GM19395 (cell line): ENCODE data around the gene PPRC1.
A peak's percentile ranks its signal among the peaks of the same experiment; 100 is the strongest.

Source experiments
- ATAC-seq: cut with Tn5 transposase; IDR thresholded peaks from one replicate; pipeline ENCODE4 v1.9.1; 2021; ENCODE audit warnings: mild to moderate bottlenecking, moderate library complexity; ENCODE audit not compliant: unreplicated experiment

PPRC1 gene

GRCh38 chr10:102116656-102117055, 16.2 kb upstream of the PPRC1 start:
- ATAC-seq = no peak

- no peak for ATAC-seq
Measured at GRCh38 chr10:102117391-102118159, 15.3 kb upstream of the PPRC1 start.

- no peak for ATAC-seq
Measured at GRCh38 chr10:102118867-102119266, 14.0 kb upstream of the PPRC1 start.

- no peak for ATAC-seq
Measured at GRCh38 chr10:102119417-102120141, 13.3 kb upstream of the PPRC1 start.

GRCh38 chr10:102120142-102120990, 12.5 kb upstream of the PPRC1 start, which contains the start of gene LDB1:
LDB1 (minus strand) TSS chr10:102120368; CDS start chr10:102120110, 258 bp downstream.
- peak; percentile 73 for ATAC-seq

GRCh38 chr10:102120991-102121738, 11.7 kb upstream of the PPRC1 start:
- ATAC-seq = no peak

GRCh38 chr10:102121739-102122372, 11.0 kb upstream of the PPRC1 start:
- ATAC-seq = no peak

- ATAC-seq = no peak
Measured at GRCh38 chr10:102122450-102122849, 10.4 kb upstream of the PPRC1 start.

GRCh38 chr10:102123223-102123622, 9.6 kb upstream of the PPRC1 start:
- no peak for ATAC-seq

GRCh38 chr10:102131286-102132170, 1.3 kb upstream of the PPRC1 start:
- ATAC-seq = no peak

GRCh38 chr10:102132193-102132562, 662 bp upstream of the PPRC1 start:
- no peak for ATAC-seq

- ATAC-seq = peak; percentile 9
Measured at GRCh38 chr10:102133373-102134195, 744 bp downstream of the PPRC1 start.

GRCh38 chr10:102134416-102134815, 1.6 kb downstream of the PPRC1 start:
- ATAC-seq = no peak

GRCh38 chr10:102135956-102136526, 3.2 kb downstream of the PPRC1 start:
- ATAC-seq = no peak

- no peak for ATAC-seq
Measured at GRCh38 chr10:102139281-102140110, 6.7 kb downstream of the PPRC1 start.

GRCh38 chr10:102140218-102140617, 7.4 kb downstream of the PPRC1 start:
- no peak for ATAC-seq

- ATAC-seq = no peak
Measured at GRCh38 chr10:102140913-102141540, 8.2 kb downstream of the PPRC1 start.
